Activated CD4-positive, alpha-beta T cell treated with anti-CD3 and anti-CD28 coated beads for 48 hours (primary cell): Measurements from ENCODE around the gene RAMAC.
A peak's percentile ranks its signal among the peaks of the same experiment; 100 is the strongest.
"Not testable (repeated sequence)": the region's sequence is repeated elsewhere in the genome, so short reads cannot be mapped to it uniquely, and the experiment has no call there.

Source experiments
- DNase-seq: peaks from one replicate; pipeline ENCODE4 v3.0.0-alpha.2; 2020

RAMAC gene

DNA sequence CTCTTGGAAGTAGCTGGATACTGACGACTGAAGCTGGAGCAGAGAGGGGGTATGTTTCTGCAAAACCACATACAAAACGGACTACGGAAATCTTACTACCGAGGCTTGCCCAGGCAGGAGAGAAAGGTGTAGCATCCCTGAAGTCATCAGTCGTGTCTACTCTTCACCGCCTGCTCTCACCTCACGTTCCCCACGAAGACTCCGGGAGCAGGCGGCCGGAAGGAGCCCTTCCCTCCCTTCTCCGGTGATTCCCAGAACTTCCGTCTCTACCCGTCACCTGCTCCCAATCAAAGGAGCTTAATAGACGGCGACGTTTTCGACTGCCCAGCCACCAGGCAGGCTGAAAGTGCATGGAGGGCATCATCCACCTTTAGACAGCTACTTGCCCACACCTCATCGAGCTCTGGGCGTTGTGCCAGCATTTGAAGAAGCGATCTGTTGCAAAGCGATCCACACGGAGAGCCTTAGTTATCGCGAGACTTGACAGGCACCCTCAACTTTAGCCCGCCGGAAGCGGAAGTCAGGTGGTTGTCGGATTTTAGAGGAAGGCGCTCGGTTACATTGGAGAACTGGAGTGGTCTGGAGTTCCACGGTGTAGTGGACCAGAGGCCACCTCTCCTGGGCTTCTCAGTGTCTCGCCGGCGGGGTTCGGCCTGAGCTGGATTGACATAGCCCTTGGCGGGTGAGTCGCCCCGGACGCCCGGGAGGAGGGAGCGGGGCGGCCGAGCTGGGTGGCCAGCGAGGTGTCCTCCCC, at the start of gene RAMAC:
TSS of gene RAMAC (plus strand) at position 523 of the 754 bp plus-strand sequence. CDS start 2,809 bp downstream, outside the sequence.
- DNase-seq, result peak; percentile 94

DNA sequence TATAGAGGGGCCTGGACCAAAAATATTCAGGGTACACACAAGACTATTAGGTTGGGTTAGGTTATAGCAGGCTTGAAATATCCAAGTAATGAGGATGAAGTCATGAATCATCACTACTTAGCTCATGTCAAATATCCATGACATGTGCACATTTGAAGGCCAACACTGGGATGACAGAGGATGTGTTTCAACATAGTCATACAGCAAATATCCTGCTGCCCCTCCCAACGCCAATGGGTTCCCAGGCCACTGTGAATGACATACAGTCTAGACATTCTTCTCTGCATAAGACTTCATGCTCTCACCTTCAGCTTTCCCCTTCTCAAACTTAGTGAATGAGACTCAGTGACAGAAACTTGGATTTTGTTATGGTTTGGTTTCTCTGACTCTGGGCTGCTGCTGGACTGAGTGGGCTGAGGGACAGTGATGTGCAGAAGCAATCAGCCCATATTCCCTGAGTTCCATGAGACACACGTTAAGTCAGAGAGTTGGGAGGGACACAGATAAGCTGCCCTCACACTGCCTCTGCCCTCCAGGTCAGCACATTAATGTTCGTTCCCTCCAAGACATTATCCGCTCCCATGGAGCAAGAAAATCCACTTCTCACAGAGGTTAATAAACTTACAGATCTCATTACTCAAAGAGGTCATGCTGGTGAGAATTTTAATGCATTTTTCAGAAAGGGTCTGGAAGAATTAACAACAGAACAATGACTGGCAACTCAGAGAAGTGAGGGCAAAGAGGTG, 48.9 kb upstream of the RAMAC start:
- DNase-seq, result no peak

DNA sequence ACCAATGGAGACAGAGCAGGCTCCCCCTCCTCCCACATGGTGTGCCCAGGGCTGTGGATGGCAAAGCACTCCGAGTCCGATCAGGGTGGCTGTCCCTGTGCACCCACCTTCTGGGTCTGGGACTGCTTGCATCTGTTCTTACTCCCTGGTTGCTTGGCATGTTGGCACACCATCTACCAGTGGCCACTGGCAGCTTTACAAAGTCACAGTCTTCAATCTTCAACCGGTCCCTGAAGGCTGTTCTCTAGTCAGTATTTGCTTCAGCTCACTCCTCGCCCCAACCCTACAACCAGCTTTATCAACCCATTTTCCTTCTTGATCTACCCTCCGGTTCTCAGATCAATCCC, 48.3 kb upstream of the RAMAC start:
- no peak for DNase-seq

DNA sequence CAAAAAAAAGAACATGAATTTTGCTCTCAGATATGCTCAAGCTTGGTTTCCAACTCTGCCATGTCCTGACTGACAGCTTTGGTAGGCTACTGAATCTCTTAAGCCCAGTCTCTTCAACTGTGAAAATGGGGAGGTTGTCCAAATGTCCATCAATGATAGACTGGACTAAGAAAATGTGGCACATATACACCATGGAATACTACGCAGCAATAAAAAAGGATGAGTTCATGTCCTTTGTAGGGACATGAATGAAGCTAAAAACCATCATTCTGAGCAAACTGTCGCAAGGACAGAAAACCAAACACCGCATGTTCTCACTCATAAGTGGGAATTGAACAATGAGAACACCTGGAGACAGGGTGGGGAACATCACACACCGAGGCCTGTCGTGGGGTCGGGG, 46.3 kb upstream of the RAMAC start:
- DNase-seq, result not testable (repeated sequence)

DNA sequence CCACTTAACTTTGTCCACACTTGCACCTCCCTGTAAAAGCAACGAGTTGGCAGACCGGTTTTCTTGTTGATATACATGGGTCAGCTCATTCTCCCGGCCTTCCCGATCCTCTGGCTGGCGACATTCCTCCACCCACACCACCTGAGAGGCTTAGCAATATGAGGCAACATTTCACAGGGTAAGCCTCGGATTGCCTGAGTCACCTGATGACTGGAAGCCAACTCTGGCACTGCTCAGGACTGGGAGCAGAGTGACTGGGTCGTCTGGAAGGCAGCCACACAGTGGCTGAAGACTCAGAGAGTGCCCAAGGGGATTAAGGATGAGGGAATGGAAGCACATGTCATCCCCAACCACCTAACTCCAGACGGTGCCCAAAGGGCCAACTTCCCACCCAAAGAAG, 43.3 kb upstream of the RAMAC start:
- no peak for DNase-seq

DNA sequence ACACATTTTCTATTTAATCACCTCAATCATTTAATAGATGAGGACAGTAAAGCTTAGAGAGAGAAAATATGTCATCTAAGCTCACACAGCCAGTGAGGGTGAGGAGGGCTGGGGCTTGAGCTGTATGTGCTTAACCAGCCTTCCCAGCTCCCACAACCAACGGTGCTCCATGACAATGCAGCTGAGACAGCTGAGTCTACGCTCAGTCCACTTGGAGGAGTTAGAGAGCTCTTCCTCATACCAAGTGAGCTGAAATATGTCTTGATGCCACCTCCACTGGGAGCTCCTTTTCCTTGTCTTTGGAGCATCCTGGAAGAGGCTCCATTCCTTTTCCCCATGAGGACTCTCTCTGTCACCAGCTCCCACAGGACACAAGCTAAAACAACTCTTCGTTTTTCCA, 42.8 kb upstream of the RAMAC start:
- DNase-seq, result no peak

DNA sequence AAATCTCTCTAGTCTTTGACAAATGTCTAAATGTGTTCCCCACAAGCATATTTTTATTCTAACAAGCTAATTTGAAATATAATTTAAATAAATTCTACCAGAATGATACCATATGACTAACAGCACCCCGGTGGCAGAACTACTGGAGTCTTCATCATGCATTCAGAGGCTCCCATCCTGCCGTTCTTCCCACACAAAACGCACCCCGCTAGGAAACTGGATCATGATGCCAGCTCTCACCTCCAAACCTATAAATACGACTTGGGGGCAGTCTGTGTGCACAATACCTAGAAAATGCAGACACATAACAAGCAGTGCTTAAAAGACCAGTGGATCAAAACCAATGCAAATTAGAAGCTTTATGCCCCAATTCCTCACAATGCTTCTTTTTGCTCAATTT, 42.0 kb upstream of the RAMAC start:
- no peak for DNase-seq

DNA sequence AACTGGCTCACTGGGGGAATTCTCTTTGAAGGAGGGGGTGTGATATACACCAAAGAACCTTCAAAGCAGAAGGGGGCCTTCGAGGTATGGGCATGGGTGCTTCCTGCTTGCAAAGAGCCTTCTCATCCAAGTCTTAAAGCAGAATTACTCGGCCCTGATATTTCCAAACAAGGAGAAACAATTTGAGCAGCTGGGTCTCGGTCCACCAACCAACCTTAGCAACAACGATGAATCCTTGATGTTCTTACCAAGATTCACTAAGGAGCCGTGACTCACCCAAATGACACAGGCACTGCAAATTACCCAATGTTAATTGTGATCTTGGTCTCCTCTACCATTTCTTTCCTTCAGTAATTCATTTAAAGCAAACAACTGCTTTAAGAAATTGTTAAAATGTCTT, 41.2 kb upstream of the RAMAC start:
- no peak for DNase-seq

DNA sequence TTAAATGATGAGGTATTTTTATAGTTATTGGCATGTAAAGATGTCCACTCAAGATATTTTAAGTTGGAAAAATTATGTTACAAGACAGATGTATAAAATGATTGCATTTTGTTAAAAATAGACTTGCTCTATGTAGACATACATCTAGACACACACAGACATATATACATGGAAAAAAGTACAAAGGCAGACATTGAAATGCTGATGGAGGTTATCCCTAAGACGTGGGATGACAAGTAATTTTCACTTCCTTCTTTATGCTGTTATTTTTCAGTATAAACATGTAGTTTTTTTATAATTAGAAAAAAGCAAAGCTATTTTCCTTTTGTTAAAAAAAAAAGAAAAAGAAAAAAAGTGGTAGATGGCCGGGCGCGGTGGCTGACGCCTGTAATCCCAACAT, 40.7 kb upstream of the RAMAC start:
- DNase-seq, result no peak

DNA sequence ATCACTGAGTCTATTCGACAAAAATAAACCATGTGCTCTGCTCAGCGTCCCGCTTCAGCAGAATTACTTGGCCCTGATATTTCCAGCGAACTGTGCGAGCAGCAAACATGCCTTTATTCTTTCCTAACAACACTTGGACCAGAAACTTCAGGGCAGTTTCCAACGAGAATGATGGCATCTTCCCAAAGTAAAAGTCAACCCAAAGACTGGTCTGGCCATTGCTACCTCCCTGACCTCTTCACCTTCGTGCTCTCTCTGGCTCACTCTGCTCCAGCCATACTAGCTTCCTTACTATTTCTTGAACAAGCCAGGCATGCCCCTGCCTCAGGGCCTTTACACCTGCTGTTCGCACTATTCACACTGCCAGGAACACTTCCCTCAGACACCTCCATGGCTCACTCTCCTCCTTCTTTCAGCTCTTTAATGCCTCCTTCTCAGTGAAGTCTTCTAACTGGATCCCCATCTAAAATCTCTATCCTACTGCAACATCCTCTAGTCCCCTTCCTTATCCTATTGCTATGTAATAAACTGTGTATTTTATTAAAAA, 39.8 kb upstream of the RAMAC start:
- no peak for DNase-seq

DNA sequence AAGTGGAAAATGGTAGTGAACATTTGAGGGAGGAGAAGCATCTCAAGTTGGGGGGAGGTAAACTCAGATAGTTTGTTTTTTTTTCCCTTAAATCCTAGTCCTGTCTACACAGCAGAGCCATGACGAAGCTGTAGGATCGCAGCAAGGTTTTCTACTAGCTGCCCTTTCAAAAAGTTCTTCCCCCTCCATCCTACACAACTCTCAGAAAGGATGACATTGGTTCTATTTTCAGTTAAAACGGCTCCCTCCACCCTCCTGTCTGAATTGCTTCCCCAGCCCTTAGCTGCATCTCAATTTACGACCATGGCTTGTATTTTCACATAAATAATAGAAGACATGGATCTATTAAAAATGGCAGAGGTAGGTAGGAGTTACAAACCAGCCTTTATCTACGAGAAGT, 35.7 kb upstream of the RAMAC start:
- DNase-seq, result no peak

DNA sequence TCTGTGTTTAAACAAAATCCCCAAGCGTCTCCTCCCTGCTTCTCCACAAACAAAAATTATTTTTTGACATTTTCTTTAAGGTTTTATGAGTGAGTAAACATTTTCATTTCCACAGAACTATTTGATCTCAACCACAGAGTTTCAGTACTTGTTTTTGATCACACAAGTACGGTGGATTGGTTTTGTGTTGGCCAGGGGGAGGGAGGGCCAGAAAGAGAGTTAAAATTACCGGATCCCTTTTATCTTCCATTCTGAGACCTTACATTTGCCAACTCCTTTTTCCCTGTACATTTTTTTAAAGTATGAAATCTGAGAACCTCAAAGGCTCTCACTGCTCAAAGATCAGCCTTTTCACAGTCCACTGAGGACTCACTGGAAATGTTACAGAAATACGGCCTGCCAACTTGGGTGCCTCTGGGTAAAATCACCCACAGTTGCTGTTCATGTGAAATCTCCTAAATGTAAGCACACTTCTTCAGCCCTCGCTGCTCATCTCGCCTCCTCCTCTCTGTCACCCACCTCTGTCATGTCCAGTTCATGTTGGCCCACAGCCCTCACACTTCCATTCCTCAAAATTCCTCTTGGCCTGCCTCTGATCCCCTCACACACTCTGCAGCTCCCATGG, 35.2 kb upstream of the RAMAC start:
- DNase-seq, result peak; percentile 13

DNA sequence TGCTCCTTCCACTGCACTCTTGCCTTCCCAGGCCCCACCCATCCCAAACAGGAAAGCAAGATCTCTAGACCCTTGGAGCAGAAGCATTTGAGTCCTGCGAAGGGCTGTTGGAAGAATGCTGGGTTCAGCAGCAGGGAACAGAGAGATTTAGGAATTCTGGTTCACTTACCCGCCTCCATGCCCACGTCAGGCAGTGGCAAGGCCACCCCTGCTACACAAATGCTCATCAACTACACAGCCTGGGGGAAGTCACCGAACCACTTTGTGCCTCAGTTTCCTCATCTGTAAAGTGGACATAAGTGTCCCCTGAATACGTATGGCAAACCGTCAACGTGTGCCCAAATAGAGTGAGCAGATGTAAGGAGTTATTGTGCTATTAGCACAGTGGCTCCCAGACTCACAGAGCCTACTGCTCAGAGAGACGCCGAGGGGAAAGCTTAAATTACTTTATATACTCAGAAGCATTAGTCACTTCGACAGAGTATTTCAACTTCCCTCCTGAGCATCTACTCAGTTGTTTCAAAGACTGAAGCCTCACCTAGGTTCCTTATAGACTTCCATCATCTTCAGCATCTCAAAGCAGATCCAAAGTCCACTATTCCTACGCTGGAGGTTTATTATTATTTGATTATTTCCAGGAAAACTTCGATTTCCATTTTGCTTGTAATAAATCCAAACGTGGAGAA, 34.4 kb upstream of the RAMAC start:
- no peak for DNase-seq

DNA sequence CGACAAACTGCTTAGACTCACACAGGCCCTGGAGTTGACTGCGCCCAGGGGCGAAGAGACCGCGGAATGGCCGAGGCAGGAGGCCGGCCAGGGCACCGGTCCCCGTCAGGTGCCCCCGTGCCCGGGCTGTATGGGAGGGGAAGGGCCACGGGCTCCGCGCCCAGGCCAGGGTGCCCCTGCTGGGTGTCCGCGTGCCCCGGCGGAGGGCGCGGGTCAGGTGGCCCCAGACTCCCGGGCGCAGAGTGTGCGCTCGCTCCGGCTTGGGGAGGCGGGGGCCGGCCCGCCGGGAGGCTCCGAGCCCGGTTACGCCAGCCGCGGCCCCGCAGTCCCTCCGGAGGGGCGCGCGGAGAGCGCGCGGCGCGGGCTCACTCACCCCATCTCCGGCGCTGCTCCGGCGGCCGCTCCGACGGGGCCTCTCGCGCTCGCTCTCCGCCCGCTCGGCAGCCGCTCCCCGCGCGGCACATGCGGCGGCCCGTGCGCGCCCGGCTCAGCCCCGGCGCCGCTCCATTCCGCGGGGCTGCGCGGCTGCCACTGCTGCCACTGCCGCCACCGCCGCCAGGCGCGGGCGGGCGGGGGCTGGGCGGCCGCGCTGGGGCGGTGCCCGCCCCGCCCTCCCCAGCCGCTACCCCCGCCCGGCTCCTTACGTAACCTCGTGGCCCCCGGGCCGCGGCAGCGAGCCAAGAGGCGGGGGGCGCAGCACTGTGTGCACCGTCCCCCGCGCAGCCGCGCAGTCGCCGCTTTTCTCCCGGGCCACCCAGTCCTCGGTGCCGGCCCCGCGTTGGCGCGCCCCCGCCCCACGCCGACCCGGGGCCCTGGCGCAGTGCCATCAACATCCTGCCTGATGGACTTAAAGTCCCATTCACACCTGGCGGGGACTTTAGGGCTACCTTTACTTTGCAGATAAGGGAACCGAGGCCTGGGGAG, 33.6 kb upstream of the RAMAC start, which contains the start of gene HOMER2:
TSS of gene HOMER2 (minus strand) at position 563 of the 924 bp plus-strand sequence. CDS start at position 378, 185 bp downstream.
- DNase-seq, result peak; percentile 19

DNA sequence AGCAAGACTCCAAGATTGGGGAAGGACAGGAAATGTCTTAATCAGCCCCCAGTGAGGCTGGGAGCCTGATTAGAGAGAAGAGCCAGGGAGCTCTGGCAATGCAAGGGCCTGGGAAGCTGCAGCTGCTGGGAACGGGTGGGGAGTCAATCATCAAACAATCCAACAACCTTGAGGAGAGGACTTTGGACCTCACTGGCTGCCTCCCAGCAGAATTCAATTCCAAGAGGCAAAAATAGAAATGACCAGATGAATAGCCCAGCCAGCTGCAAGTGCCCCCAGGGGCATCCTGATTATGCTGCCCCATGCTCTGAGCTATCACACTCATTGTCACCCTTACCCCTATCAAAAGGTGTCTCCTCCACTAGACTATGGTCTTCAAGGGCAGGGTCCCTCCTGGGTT, 27.4 kb upstream of the RAMAC start:
- DNase-seq, result no peak

DNA sequence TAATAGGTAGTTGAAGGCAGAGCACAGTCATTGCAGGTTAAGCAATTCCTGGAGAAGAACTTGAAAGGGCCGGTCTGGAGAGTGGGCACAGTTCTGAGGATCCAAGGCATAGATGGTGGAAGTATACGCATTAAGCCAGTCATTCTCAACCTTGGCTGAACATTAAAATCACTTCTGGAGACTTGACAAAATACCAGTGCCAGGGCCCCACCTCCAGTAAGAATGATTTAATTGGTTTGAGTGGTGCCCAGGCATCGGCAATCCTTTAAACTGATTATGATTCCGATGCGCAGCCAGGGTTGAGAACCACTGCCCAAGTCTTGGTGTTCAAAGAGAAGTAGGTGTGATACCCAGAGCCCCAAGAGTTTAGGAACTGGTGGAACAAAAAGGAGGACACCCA, 26.6 kb upstream of the RAMAC start:
- DNase-seq, result no peak

DNA sequence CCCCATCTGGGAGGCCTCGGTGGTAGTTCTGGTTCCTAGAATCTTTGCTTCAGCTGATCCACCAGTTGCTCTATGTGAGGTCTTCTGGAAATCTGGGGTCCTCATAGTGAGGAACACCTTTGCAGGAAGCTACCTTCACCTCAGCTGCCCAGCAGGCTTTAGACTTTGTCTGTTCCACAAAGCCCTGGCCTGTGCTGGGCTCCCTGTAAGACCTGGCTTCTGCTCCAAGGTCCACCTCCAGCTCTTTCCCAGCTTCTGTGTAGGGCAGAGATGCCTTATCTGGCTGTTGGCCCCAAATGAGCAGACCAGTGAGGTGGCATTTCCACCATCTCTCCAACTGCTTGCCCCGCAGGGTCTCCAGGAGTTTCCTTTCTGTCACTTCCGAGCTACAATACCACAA, 25.2 kb upstream of the RAMAC start:
- no peak for DNase-seq

DNA sequence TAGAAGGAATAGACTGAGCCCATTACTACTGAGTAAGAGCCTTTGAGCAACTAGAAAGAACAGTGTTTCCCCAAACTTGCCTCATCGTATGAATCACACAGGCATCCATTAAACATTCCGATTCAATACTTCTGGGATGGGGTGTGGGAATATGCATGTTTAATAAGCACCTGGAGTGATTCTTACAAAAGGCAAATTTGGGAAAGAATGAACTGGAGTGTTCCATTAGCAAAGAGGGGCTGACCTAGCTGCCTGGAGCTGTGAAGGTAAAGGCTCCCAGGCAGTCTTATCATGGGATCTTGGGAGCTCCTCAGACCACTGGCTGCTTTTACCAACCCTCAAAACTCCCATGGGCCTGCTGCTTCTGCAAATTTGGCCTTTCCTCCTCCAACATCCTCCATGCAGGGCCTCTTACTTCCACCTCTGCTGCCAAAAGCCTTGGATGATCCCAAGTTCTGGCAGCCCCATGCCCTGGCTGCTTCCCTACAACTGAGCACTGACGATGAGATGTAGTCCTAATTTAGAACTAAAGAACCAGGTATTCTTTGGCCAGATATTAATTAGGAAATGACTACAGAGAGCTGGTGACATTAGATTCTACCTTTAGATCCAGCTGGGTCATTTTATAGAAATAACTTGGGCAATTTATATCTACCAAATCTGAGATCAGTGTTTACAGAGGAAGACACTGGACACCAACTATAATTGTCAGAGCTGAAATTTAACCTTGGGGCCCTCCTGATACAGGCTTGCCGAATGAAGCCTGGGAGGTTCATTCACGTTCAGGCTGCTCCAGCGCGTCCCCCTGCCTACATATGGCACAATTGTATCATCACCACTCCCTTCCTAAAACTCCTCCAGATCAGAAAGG, 22.3 kb upstream of the RAMAC start:
- DNase-seq, result no peak

DNA sequence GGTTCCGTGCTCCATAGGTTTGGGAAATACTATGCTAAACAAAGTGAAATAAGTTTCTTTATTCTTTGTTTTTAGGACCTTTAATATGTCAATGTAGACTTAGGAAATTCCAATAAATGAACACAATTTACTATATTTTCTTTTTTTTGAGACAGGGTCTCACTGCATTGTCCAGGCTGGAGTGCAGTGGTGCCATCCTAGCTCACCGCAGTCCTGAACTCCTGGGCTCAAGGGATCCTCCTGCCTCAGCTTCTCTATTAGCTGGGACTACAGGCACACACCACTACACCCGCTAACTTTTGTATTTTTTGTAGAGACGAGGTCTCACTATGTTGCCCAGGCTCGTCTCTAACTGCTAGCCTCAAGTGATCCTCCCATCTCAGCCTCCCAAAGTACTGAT, 21.1 kb upstream of the RAMAC start:
- DNase-seq, result no peak

DNA sequence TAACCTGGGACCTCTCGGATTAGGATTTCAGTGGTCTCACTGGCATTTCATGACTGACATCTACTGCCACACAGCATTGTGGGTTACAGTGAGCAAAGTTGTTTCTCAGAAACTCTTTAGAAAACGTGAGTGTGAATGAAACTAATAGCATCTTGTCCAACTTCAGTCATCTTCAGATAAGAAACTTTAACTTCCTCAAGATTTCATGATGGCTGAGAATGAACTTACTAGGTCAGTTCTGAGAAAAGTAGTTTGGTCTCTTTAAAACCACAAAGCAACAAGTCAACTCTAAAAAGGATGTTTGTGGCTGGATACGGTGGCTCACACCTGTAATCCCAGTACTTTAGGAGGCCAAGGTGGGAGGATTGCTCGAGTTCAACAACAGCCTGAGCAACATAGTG, 19.3 kb upstream of the RAMAC start:
- DNase-seq, result peak; percentile 37

DNA sequence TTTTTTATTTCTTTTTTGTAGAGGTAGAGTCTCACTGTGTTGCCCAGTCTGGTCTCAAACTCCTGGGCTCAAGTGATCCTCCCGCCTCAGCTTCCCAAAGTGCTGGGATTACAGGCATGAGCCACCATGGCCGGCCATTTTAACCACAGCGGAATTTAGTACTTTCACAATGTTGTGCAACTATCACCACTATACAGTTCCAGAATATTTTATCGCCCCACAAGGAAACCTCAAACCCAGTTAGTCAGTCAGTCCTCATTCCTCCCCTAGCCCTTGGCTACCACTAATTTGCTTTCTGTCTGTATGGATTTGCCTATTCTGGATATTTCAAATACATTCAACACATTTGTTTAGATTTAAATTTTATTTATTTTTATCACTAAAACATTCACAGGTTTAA, 17.9 kb upstream of the RAMAC start:
- no peak for DNase-seq
